ENCODE results near the gene WWOX.

WWOX gene

DNA sequence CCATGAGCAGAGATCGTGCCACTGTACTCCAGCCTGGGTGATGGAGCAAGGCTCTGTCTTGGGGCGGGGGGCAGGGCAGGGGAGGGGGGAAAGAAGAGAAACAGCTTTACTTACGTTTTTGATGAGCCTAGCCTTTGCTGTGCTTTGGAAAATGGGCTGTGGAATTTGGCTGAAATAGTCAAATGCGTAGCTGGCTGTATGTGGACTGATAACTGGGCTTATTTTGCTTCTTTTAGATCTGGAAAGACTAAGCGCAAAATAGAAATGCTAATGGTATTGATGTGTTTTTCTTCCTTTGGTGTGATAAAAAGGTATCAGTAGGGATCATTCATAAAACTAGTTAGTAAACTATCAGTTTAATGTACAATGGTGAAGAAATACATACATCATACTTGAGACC is 346.4 kb downstream of the WWOX start:
- H3K36me3 ChIP-seq (ENCODE audit: control insufficient read depth, insufficient read depth, low read length): no peaks in the 10 kb centered on the region
- H3K4me3 ChIP-seq (ENCODE audit: extremely low read depth, insufficient read depth, low read length, poor library complexity, severe bottlenecking): no peak overlapping the region
- H3K4me1 ChIP-seq (ENCODE audit: control insufficient read depth, insufficient read depth, low read length, poor library complexity, severe bottlenecking): no peaks in the 10 kb centered on the region
- no peak overlapping the region for H3K27ac ChIP-seq (ENCODE audit: low read depth, low read length, severe bottlenecking)
- H3K9me3 ChIP-seq (ENCODE audit: control insufficient read depth, low read length): no peaks in the 10 kb centered on the region
- WGBS, 2 experiments (ENCODE audit: insufficient coverage in 2 of 2): 83 to 94% methylated on average over 2 to 5 of the region's 5 CpGs

DNA sequence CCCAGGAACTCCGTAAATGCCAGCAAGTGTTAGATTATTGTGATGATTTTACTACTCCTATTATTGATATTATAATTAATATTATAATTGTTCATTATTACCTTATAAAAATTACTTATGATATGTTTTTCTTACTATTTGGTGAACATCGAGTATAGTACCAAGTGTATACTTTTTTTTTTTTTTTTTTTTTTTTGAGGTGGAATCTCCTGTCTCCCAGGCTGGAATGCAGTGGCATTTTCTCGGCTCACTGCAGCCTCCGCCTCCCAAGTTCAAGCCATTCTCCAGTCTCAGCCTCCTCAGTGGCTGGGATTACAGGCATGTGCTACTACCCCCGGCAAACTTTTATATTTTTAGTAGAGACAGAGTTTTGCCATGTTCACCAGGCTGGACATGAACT is 347.0 kb downstream of the WWOX start:
- no peaks in the 10 kb centered on the region for H3K9me3 ChIP-seq (ENCODE audit: control insufficient read depth, low read length)
- no peak overlapping the region for H3K27ac ChIP-seq (ENCODE audit: low read depth, low read length, severe bottlenecking)
- H3K4me1 ChIP-seq (ENCODE audit: control insufficient read depth, insufficient read depth, low read length, poor library complexity, severe bottlenecking): no peaks in the 10 kb centered on the region
- WGBS, 2 experiments (ENCODE audit: insufficient coverage in 2 of 2): 71 to 92% methylated on average over 2 to 3 of the region's 5 CpGs
- H3K4me3 ChIP-seq (ENCODE audit: extremely low read depth, insufficient read depth, low read length, poor library complexity, severe bottlenecking): no peak overlapping the region
- no peaks in the 10 kb centered on the region for H3K36me3 ChIP-seq (ENCODE audit: control insufficient read depth, insufficient read depth, low read length)

GRCh38 chr16:78446992-78447563 is 347.6 kb downstream of the WWOX start:
- Histone ChIP-seq H3K9me3 (ENCODE audit: control insufficient read depth, low read length) (no peaks in the 10 kb centered on the region), H3K36me3 (ENCODE audit: control insufficient read depth, insufficient read depth, low read length) (no peaks in the 10 kb centered on the region), H3K4me3 (ENCODE audit: extremely low read depth, insufficient read depth, low read length, poor library complexity, severe bottlenecking) (no peak overlapping the region), H3K4me1 (ENCODE audit: control insufficient read depth, insufficient read depth, low read length, poor library complexity, severe bottlenecking) (no peaks in the 10 kb centered on the region), H3K27ac (ENCODE audit: low read depth, low read length, severe bottlenecking) (no peak overlapping the region)
- WGBS, 2 experiments (ENCODE audit: insufficient coverage in 2 of 2): no CpG with 5 or more reads among the region's 2 CpGs

- Histone ChIP-seq H3K9me3 (ENCODE audit: control insufficient read depth, low read length) (no peaks in the 10 kb centered on the region), H3K4me3 (ENCODE audit: extremely low read depth, insufficient read depth, low read length, poor library complexity, severe bottlenecking) (no peak overlapping the region), H3K27ac (ENCODE audit: low read depth, low read length, severe bottlenecking) (no peak overlapping the region), H3K36me3 (ENCODE audit: control insufficient read depth, insufficient read depth, low read length) (no peaks in the 10 kb centered on the region), H3K4me1 (ENCODE audit: control insufficient read depth, insufficient read depth, low read length, poor library complexity, severe bottlenecking) (no peaks in the 10 kb centered on the region)
- WGBS, 2 experiments (ENCODE audit: insufficient coverage in 2 of 2): 62 to 68% methylated on average over 4 of the region's 6 CpGs
These were observed 349.3 kb downstream of the WWOX start for GRCh38 chr16:78448658-78449271.

- Histone ChIP-seq H3K36me3 (ENCODE audit: control insufficient read depth, insufficient read depth, low read length) (no peaks in the 10 kb centered on the region), H3K4me3 (ENCODE audit: extremely low read depth, insufficient read depth, low read length, poor library complexity, severe bottlenecking) (no peak overlapping the region), H3K27ac (ENCODE audit: low read depth, low read length, severe bottlenecking) (no peak overlapping the region), H3K4me1 (ENCODE audit: control insufficient read depth, insufficient read depth, low read length, poor library complexity, severe bottlenecking) (no peaks in the 10 kb centered on the region), H3K9me3 (ENCODE audit: control insufficient read depth, low read length) (no peaks in the 10 kb centered on the region)
- 100% methylated on average over 1 of the region's 2 CpGs; no CpG with 5 or more reads in 1 of the 2 experiments for WGBS, 2 experiments (ENCODE audit: insufficient coverage in 2 of 2)
These were observed 350.8 kb downstream of the WWOX start for GRCh38 chr16:78450255-78450654.

- Histone ChIP-seq H3K36me3 (ENCODE audit: control insufficient read depth, insufficient read depth, low read length) (no peaks in the 10 kb centered on the region), H3K9me3 (ENCODE audit: control insufficient read depth, low read length) (no peaks in the 10 kb centered on the region), H3K4me3 (ENCODE audit: extremely low read depth, insufficient read depth, low read length, poor library complexity, severe bottlenecking) (no peak overlapping the region), H3K27ac (ENCODE audit: low read depth, low read length, severe bottlenecking) (no peak overlapping the region), H3K4me1 (ENCODE audit: control insufficient read depth, insufficient read depth, low read length, poor library complexity, severe bottlenecking) (no peaks in the 10 kb centered on the region)
- 95 to 100% methylated on average over 3 to 4 of the region's 5 CpGs for WGBS, 2 experiments (ENCODE audit: insufficient coverage in 2 of 2)
These were observed 352.6 kb downstream of the WWOX start for GRCh38 chr16:78452025-78452555.

DNA sequence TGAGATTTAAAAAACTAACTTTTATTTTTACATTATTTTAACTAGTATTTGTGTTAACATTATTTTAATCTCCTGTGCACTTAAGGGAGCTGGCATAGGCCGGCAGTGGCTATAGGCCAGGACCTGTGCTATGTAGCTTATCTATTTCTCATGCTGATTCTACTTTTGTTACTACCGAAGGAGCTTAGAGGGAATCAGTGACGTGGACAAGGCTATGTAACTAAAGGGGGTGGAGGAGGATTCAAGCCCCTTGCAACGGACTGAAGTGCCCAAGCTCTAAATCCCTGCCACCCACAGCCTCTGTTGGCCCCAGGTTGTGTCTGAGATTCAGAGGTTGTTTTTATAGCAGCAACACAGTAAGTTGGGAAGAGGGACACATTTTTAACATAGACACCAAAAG is 356.4 kb downstream of the WWOX start:
- H3K4me3 ChIP-seq (ENCODE audit: extremely low read depth, insufficient read depth, low read length, poor library complexity, severe bottlenecking): no peak overlapping the region
- no peak overlapping the region for H3K27ac ChIP-seq (ENCODE audit: low read depth, low read length, severe bottlenecking)
- no peaks in the 10 kb centered on the region for H3K9me3 ChIP-seq (ENCODE audit: control insufficient read depth, low read length)
- no peaks in the 10 kb centered on the region for H3K4me1 ChIP-seq (ENCODE audit: control insufficient read depth, insufficient read depth, low read length, poor library complexity, severe bottlenecking)
- no peaks in the 10 kb centered on the region for H3K36me3 ChIP-seq (ENCODE audit: control insufficient read depth, insufficient read depth, low read length)
- 80% methylated on average over 1 of the region's 4 CpGs; no CpG with 5 or more reads in 1 of the 2 experiments for WGBS, 2 experiments (ENCODE audit: insufficient coverage in 2 of 2)

DNA sequence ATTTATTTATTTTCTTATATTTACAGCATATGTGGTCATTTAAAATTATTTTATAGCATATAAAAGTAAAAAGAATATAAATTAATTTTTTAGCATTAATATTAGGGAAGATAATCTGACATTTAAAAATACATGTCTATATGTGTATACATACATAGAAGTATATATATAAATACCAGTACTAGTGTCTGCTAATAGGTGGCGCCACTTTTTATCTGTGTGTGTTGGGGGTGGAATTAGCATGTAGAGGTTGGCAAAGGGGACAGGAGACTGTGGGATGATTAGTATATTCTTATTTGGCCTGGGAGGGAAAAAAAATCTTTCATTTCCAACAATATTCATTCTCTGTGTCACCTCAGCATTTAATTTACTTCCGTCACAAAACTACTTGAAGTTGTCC is 359.1 kb downstream of the WWOX start:
- no CpG with 5 or more reads among the region's 2 CpGs for WGBS, 2 experiments (ENCODE audit: insufficient coverage in 2 of 2)
- Histone ChIP-seq H3K9me3 (ENCODE audit: control insufficient read depth, low read length) (no peaks in the 10 kb centered on the region), H3K27ac (ENCODE audit: low read depth, low read length, severe bottlenecking) (no peak overlapping the region), H3K4me3 (ENCODE audit: extremely low read depth, insufficient read depth, low read length, poor library complexity, severe bottlenecking) (no peak overlapping the region), H3K36me3 (ENCODE audit: control insufficient read depth, insufficient read depth, low read length) (no peaks in the 10 kb centered on the region), H3K4me1 (ENCODE audit: control insufficient read depth, insufficient read depth, low read length, poor library complexity, severe bottlenecking) (peaks cover 3% of the 10 kb centered on the region)

DNA sequence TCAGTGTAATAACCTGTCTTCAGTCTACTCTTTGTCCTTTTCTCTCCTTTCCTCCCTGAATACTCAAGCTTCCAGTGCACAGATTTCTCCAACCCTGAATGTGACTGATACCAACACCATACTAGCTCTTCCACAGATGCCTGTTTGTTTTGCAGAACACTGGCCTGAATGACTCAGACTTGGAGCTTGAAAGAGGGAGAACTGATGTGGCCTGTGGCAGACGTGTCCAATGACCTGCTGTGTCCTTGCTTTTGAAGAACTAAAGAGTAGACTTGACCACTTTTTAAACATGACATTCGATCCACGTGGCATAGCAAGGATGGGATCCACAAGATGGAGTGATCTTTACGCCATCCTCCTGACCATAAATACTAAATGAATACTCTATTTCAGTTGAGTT is 361.0 kb downstream of the WWOX start:
- Histone ChIP-seq H3K4me3 (ENCODE audit: extremely low read depth, insufficient read depth, low read length, poor library complexity, severe bottlenecking) (no peak overlapping the region), H3K4me1 (ENCODE audit: control insufficient read depth, insufficient read depth, low read length, poor library complexity, severe bottlenecking) (peaks cover 3% of the 10 kb centered on the region), H3K27ac (ENCODE audit: low read depth, low read length, severe bottlenecking) (no peak overlapping the region), H3K36me3 (ENCODE audit: control insufficient read depth, insufficient read depth, low read length) (no peaks in the 10 kb centered on the region), H3K9me3 (ENCODE audit: control insufficient read depth, low read length) (peaks cover 6% of the 10 kb centered on the region)
- 77 to 89% methylated on average over 1 to 3 of the region's 4 CpGs for WGBS, 2 experiments (ENCODE audit: insufficient coverage in 2 of 2)

DNA sequence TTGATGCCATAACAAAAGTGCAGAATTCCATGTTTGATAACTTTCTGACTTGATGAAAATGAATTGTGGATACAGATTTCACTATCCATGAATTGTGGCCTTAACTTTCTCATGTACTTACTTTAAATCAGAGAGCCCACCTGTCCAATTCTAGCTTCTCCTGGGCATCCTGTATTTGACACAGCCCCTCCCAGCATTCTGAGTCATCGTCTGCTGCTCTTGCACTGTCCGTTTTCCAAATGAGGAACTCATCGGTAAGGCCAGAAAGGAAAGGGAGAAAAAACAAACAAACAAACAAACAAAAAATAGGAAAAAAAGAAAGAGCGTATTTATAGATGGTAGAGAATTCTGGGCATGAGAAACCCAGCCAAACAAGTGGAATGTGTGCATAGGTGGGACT is 361.6 kb downstream of the WWOX start:
- Histone ChIP-seq H3K4me1 (ENCODE audit: control insufficient read depth, insufficient read depth, low read length, poor library complexity, severe bottlenecking) (peaks cover 3% of the 10 kb centered on the region), H3K9me3 (ENCODE audit: control insufficient read depth, low read length) (peaks cover 6% of the 10 kb centered on the region), H3K36me3 (ENCODE audit: control insufficient read depth, insufficient read depth, low read length) (no peaks in the 10 kb centered on the region), H3K27ac (ENCODE audit: low read depth, low read length, severe bottlenecking) (no peak overlapping the region), H3K4me3 (ENCODE audit: extremely low read depth, insufficient read depth, low read length, poor library complexity, severe bottlenecking) (no peak overlapping the region)
- 83% methylated on average over 1 of the region's 4 CpGs; no CpG with 5 or more reads in 1 of the 2 experiments for WGBS, 2 experiments (ENCODE audit: insufficient coverage in 2 of 2)
